GM18502 (cell line): Measurements from ENCODE around the gene TEX2.

Source experiments
- ATAC-seq: cut with Tn5 transposase; IDR thresholded peaks from one replicate; pipeline ENCODE4 v1.9.1; 2021; ENCODE audit warnings: mild to moderate bottlenecking; ENCODE audit not compliant: unreplicated experiment, poor library complexity

Gene TEX2

DNA sequence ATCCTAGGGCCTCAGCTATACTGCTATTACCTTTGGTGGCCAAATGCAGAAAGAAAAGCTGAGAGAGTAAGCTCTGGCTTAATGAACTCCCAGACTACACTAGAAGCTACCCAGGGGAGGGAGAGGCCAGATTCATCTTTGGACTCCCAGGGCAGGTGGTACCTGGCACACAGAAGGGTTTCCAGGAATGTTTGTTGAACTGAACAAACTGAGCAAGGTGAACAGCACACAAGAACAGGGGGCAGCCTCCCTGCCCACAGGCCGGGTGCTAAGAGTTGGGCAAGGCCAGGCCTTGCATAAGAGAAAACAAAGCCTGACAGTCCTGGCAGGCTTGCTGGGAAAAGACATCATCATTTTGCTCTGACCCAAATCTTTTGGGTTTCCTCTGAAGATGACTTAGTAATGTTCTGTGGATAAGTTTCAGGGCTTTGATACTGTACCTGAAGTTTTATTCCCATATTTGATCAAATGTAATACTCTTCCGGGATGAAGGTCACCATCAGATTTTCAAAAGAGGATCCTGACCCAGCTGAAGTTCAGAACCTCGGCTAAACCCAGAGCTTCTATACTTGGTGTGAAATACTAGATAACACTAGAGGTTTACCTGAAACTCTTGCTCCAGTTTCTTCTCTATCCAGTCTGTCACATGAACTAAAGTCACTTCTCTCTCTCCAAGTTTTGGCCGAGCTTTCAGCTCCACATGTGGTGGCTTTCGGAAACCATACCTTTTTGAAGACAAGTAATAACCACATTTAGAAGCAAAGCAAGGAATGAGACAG lies 112.6 kb downstream of the TEX2 start:
- ATAC-seq, result no peak

- ATAC-seq, result no peak
Measured at GRCh38 chr17:64149196-64149595, 113.9 kb downstream of the TEX2 start.

GRCh38 chr17:64148699-64149098 lies 114.4 kb downstream of the TEX2 start:
- no peak for ATAC-seq

- no peak for ATAC-seq
Measured at GRCh38 chr17:64148017-64148631, 114.9 kb downstream of the TEX2 start.

DNA sequence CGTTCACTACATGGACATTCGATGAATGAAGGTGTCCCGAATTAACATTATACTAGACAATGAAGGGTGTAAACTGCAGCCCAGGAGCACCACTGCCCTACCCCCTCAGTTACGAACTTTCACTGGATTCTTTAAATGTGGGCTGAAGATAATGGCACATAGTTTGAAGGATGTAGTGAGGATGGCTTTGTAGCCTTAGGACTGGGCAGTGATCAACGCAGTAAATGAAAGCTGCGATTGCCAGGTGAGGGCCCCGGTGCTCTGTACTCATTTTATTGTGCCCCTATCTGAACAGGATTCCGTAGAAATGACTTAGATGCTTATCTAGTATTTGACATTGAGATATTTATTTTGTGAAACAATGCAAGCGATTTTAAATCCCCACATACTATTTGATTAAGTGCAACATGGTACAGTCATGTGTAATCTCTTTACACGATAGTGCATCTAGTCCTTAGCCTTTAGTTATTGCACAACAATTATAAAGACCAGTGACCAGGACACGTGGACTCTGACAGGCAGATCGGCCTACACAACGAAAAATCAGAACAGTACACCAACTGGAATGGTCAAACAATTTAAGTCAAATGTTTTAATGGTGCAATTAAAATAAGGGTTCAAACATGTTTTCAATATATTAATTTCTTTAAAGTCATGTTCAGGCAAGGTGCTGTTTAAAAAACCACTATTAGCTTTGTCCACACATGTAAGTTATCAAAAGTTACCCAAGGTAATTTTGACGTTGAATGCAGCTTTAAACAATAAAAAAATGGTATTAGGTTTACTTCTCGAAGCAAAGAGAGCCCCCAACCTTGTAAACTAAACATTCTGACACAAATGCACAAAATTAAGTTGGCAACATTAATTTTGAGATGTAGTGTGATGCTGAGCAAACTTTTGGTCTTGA lies 115.7 kb downstream of the TEX2 start:
- ATAC-seq, result no peak

DNA sequence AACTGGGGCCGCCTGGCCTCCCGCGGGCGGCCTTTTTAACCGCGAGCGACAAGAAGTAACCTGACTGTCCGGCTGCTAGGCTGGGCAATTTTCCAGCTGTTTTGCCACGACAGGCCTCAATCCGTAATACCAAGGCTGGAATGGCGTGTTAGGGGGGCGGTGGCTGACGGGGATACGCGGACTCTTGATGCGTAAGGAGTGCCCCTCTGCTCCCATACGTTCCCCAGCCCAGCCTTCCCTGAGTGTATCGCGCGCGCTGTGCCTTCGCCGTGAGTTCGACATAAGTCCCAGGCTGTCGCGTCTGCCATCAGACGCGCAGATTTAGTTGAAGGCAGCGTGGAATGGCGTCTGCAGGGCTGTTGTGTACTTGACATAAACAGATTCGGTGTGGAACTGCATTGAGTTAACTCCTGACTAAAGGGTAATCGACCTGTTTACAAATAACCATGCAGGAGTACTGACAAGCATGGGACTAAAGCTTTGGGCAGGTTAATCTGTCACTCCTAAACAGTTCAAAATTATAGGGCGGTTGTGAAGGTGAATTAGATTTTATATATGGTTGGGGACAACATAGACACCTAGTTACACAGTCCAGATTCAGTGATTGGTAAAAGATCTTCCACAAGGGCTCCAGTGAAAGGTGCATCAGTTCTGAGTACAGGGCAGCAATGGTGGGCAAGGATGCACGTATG lies 116.5 kb downstream of the TEX2 start:
- ATAC-seq, result peak; percentile 7

- peak; percentile 91 for ATAC-seq
Measured at GRCh38 chr17:64145751-64146417, 117.2 kb downstream of the TEX2 start.

- ATAC-seq, result no peak
Measured at GRCh38 chr17:64145375-64145750, 117.7 kb downstream of the TEX2 start.

DNA sequence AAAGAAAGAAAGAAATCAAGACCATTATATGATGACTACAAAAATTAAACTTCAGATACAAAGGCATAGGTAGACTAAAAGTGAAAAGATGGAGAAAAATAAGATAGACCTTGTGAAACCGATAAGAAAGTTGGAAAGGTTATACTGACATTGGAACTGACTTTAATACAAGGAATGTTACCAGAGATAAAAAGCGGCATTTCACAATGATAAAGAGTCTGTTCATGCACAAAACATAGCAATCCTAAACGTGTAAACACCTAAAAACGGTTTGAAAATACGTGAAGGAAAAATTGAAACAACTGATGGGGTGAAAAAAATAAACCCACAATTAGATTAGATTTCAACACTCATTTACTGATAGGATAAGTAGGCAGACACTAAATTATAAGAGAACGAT lies 123.5 kb downstream of the TEX2 start:
- ATAC-seq, result no peak

- no peak for ATAC-seq
Measured at GRCh38 chr17:64138441-64138840, 124.6 kb downstream of the TEX2 start.

GRCh38 chr17:64135000-64135399 lies 128.1 kb downstream of the TEX2 start:
- ATAC-seq, result no peak

GRCh38 chr17:64134216-64134970 lies 128.7 kb downstream of the TEX2 start:
- ATAC-seq, result no peak

DNA sequence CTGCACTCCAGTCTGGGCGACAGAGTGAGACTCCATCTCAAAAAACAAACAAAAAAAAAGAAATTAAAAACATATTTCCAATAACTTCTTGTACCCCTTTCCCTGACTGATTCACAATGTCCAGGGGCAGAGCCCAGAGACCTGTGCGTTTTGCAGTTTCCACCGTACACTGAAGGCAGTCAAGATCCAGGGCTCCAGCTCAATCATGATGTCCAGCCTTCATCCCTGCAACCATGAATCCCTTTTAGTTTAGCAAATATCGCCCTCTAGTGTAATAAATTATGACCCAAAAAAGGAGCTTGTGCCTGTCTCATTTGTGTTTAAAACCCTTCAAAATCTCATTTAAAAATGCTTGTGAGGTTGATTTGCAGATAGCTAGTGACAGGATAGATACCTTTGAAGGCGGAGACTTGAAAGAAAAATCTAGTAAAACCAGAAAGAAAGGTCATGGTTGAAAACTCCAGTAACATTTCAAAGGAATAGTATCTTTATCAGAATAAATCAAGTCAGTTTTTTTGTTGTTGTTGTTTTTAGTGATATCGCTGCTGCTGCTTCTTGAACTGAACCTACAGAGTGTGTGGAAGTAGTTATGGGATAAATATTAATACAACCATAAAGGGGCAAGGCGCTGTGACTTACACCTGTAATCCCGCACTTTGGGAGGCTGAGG lies 129.4 kb downstream of the TEX2 start:
- ATAC-seq, result no peak

DNA sequence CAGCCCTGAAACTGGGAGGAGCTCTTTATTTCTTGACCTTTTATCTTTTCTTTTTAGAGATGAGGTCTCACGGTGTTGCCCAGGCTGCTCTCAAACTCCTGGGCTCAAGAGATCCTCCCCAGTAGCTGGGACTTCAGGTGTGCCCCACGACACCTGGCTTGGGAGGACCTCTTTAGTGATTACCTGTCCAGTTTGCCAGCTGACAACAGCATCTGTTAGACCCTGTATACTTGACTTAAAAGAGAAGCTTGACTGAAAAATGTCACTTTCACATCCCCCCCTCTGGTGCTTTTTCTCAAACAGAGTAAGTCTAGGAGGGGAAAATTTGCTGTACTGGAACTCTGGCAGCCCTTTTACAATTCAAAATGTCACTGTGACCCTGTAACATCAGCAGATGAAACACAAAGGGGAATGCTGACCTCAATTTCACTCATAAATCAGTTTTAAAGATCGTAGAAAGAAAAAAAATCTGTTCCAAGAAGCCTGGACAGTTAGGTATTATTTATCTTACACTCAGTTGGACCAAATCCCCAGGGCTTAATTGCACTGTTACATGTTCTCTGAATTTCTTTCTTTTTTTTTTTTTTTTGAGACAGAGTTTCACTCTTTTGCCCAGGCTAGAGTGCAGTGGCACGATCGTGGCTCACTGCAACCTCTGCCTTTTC lies 131.3 kb downstream of the TEX2 start:
- no peak for ATAC-seq

DNA sequence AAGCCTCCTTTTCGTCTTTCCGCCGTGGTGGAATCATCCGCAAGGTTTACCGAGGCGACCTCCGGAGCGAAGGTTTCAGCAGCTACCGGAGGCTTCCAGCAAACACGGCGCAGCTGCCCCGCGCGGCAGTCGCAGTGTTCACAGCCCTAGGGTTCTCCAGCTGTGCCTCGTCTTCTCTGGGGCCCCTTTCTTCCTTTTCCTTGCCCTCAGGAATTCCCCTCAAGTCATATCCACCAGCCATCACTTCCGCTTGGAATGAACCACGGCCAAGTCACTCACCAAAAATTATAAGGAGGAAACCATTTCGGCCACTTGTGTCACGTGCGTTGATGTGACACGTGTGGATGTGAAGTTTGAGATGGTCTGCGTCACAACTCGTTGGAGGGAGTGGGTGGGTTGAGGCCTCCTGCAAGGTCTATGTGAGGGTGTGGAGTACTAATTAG lies 132.5 kb downstream of the TEX2 start:
- peak; percentile 26 for ATAC-seq

GRCh38 chr17:64129765-64130558 lies 133.1 kb downstream of the TEX2 start, which contains the start of gene ERN1:
TSS of gene ERN1 (minus strand) at chr17:64130144. CDS start at chr17:64130029, 115 bp downstream.
- ATAC-seq, result peak; percentile 79

DNA sequence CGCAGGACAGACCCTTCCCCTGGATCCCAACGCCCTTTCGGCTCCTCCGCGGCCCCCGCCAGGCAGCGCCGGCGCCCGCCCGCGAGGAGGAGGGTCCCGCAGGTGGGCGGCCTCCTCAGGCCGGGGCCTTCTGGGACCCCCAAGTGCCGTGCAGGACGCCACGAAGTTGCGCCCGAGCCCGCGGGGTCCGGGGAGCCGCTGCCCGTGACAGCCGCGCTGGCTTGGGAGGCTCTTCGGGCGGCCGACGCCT lies 133.6 kb downstream of the TEX2 start:
- no peak for ATAC-seq
